AG20443 (cell line): ENCODE results near the gene ITGA2B.
"Not testable (repeated sequence)": the region's sequence is repeated elsewhere in the genome, so short reads cannot be mapped to it uniquely, and the experiment has no call there.

Experiments used
- DNase-seq: peaks from one replicate; pipeline ENCODE4 v3.0.0; 2012; ENCODE audit warnings: low spot score, mixed read lengths

ITGA2B gene

DNA sequence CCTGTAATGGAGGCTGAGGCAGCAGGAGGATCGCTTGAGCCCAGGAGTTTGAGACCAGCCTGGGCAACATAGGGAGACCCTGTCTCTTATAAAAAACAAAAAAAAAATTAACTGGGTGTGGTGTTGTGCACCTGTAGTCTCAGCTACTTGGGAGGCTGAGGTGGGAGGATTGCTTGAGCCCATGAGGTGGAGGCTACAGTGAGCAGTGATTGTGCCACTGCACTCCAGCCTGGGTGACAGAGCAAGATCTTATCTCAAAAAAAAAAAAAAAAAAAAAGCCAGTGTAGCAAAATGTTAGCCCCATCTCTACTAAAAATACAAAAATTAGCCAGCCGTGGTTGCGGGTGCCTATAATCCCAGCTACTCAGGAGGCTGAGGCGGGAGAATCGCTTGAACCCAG, 59.2 kb downstream of the ITGA2B start:
- not testable (repeated sequence) for DNase-seq

DNA sequence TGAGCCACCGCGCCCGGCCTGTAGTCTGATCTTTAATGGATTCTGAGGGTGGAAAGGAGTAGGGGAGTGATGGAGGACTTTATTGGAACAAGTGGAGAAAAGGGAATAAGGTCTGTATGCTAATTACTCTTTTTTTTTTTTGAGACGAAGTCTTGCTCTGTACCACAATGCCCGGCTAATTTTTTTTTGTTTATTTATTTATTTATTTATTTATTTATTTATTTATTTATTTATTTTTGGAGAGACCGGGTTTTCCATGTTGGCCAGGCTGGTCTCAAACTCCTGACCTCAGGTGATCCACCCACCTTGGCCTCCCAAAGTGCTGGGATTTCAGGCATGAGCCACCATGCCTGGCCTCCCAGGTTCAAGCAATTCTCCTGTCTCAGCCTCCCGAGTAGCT, 59.9 kb downstream of the ITGA2B start:
- DNase-seq, result not testable (repeated sequence)

DNA sequence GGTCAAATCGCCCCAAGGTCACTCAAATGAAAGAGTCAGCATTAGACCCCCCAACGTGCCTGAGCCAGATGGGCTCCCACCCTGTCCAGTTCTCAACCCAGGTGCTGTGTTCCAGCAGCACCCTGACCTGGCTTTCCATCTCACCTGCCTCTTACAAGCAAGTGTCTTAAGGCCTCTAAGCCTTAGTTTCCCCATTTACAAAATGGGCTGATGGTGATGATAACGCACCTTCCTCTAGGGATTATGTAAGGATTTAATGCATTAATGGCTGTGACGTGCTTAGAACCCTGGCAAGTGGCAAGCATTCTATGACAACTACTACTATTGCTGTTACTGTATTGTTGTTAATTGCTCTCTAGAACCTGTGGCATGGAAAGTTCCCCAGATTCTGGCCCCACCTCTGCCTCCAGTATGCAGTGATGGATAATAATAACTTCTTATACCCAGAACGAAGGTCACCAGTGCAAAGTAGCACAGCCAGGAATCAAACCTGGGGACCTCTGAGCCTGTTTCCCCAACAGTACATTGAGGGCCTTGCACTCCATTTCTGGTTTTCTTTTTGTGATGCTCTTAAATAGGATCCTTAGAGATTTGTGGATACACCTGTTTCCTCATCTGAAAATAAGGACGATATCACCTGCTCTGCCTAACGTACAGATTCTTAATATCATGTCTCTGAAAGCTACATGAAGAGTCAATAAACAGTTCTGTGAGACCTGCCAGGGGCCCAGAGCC, 61.6 kb downstream of the ITGA2B start:
- DNase-seq, result no peak

DNA sequence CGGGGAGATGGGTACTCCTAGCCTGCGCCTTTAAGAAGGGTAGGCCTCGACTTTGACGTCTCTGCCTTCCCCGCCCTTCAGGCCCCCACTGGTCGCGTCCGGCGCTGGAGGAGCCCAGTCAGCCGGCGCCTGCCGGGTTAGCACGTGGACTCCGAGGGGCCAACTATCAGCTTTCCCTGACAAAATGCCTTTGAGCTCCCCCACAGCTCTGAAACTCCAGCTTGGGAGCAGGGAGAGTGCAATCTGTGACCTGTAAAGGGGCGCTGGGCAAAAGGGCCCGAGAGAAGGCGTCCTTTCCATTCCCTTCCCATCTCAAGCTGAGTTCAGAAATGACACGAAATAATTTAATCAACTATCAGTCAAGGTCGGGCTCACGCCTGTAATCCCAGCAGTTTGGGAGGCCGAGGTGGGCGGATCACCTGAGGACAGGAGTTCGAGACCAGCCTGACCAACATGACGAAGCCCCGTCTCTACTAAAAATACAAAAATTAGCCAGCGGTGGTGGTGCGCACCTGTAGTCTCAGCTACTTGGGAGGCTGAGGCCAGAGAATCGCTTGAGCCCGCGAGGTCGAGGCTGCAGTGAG, 62.5 kb downstream of the ITGA2B start:
- peak; percentile 97 for DNase-seq

DNA sequence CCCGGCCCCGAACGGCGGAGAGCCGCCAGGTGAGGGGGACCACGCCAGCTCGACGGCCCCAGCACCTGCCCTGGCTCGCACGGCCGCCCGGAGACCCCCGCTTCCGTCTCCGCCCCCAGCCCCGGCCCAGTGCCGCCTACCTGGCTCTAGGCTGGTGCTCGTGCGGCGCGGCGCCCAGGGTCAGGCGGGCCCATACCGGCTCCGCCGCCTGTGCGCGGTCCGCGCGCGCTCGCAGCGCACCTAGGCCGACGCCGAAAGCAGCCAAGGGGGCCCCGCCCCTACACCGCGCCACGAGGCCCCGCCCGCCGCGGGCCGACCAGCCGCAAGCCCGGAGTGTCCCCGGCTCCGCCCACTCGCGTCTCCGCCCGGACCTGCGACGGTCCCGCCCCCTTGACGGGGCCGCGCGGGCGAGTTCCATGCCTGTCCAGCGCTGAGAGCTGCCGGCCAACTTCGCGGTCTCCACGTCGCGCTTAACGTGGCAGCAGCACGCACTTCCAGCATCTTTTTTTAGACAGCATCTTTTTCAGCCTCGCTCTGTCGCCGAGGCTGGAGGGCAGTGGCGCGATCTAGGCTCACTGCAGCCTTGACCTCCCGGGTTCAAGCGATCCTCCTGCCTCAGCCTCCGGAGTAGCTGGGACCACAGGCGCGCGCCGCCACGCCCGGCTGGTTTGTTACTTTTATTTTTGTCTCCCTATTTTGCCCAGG, 64.7 kb downstream of the ITGA2B start, which contains the start of gene SLC25A39:
SLC25A39 (minus strand) TSS at position 253 of the 705 bp plus-strand sequence. CDS start 1,261 bp downstream, outside the sequence.
- DNase-seq, result peak; percentile 97

- peak; percentile 43 for DNase-seq
These were observed 65.3 kb downstream of the ITGA2B start for GRCh38 chr17:44324092-44324570.

GRCh38 chr17:44323359-44324091, 65.9 kb downstream of the ITGA2B start:
- no peak for DNase-seq

DNA sequence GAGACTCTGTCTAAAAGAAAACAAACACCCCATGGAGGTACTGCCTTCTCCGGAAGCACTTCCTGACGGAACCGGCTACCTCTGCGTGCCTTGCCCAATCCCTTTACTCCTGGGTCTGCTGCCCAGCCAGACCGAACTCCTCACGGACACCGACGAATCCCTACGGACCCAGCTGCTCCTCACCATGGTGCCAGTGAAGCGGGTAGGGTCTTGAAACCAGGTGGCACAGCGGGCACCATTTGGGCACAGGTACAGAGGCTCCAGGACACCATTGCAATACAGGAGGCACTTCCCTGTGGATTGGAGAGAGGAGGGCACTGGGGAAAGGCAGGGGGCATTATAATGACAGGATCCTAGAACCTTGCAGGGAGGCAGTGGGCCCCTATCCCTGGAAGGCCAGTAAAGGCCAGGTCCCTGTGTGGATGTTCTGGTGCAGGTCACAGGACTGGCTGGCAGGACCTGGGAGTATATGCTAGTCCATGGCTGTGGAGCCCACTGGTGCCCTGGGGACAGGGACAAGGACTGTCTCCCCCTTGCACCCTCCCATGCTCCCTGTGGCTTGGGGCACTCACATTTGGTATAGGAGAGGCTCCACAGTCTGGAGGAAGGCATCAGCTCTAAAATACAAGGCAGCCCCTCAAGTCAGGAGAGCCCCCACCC, 67.1 kb downstream of the ITGA2B start:
- no peak for DNase-seq
